SU-DHL-6 (cell line): Measurements from ENCODE around the gene MAS1.

ENCODE experiments used
- H2AFZ ChIP-seq: fragments of 200-600 bp; sonication (generic); 2 replicates; pipeline ENCODE4 v1.6.1; 2014; ENCODE audit warnings: low read depth, mild to moderate bottlenecking, moderate library complexity, mixed read lengths, antibody characterized with exemption, low read length; ENCODE audit not compliant: severe bottlenecking
- H3F3A ChIP-seq: fragments of 200-600 bp; shearing (Covaris generic); 2 replicates; pipeline ENCODE4 v1.6.0; 2016; ENCODE audit warnings: antibody characterized with exemption, mild to moderate bottlenecking; ENCODE audit not compliant: insufficient read depth
- H3K27ac ChIP-seq: fragments of 200-600 bp; sonication (generic); 2 replicates; pipeline ENCODE4 v1.5.1; 2016; ENCODE audit warnings: low read depth, mild to moderate bottlenecking, low read length, moderate library complexity, mixed read lengths
- H3K27me3 ChIP-seq: fragments of 200-600 bp; sonication (generic), shearing (Covaris generic); 2 replicates; pipeline ENCODE4 v1.6.0; 2014; ENCODE audit warnings: mild to moderate bottlenecking, low read length
- H3K36me3 ChIP-seq: fragments of 200-600 bp; sonication (generic); 2 replicates; pipeline ENCODE4 v1.6.1; 2014; ENCODE audit warnings: mild to moderate bottlenecking, low read length, mixed read lengths
- H3K4me2 ChIP-seq: fragments of 300-600, 200-600 bp; shearing (Covaris generic), sonication (generic); 2 replicates; pipeline ENCODE4 v1.6.0; 2014; ENCODE audit warnings: low read length, low read depth, mild to moderate bottlenecking; ENCODE audit not compliant: poor library complexity, severe bottlenecking
- H3K4me3 ChIP-seq: fragments of 200-600 bp; sonication (generic); 2 replicates; pipeline ENCODE4 v1.5.1; 2014; ENCODE audit warnings: antibody characterized with exemption, low read length, mild to moderate bottlenecking, mixed read lengths; ENCODE audit not compliant: insufficient read depth, poor library complexity, severe bottlenecking
- H3K79me2 ChIP-seq: fragments of 200-600 bp; sonication (generic); 2 replicates; pipeline ENCODE4 v1.6.1; 2014; ENCODE audit warnings: mild to moderate bottlenecking, low read length, moderate library complexity; ENCODE audit not compliant: insufficient read depth
- H3K9ac ChIP-seq: fragments of 200-600 bp; sonication (generic); 2 replicates; pipeline ENCODE4 v1.7.0; 2014; ENCODE audit warnings: mild to moderate bottlenecking, low read length
- H3K9me2 ChIP-seq: fragments of 200-600 bp; sonication (generic); replicated peaks from 2 replicates; pipeline ENCODE4 v1.6.1; 2014; ENCODE audit warnings: low read length; ENCODE audit not compliant: insufficient read depth
- H3K9me3 ChIP-seq: fragments of 200-600 bp; sonication (generic); 2 replicates; pipeline ENCODE4 v1.6.1; 2014; ENCODE audit warnings: low read length, mixed read lengths; ENCODE audit not compliant: insufficient read depth
- H4K20me1 ChIP-seq: fragments of 200-600 bp; sonication (generic); 2 replicates; pipeline ENCODE4 v1.6.1; 2014; ENCODE audit warnings: low read depth, mild to moderate bottlenecking, antibody characterized with exemption, low read length, moderate library complexity, mixed read lengths
- CTCF ChIP-seq: fragments of 200-600 bp; sonication (generic); IDR thresholded peaks from one replicate; pipeline ENCODE4 v1.5.1; 2017; ENCODE audit warnings: antibody characterized with exemption, mild to moderate bottlenecking, low read length, moderate library complexity; ENCODE audit not compliant: insufficient read depth, poor library complexity, severe bottlenecking
- EZH2phosphoT487 ChIP-seq: fragments of 200-600 bp; sonication (generic), shearing (Covaris generic); conservative IDR thresholded peaks from 2 replicates; pipeline ENCODE4 v1.6.1; 2018; ENCODE audit warnings: mild to moderate bottlenecking, antibody characterized with exemption, low read length, moderate library complexity, mixed read lengths

The MAS1 gene

GRCh38 chr6:159880412-159880975 is 10.3 kb upstream of the MAS1 start:
- no peak overlapping the region for H3K4me3 ChIP-seq
- TF ChIP-seq EZH2phosphoT487 (no peak), CTCF (no peak)
- no peaks in the 10 kb centered on the region for H3K79me2 ChIP-seq
- no peak overlapping the region for H3K27ac ChIP-seq
- no peak overlapping the region for H2AFZ ChIP-seq
- no peaks in the 10 kb centered on the region for H3K9me3 ChIP-seq
- no peaks in the 10 kb centered on the region for H3F3A ChIP-seq
- no peak overlapping the region for H3K4me2 ChIP-seq
- H3K9ac ChIP-seq, result no peak overlapping the region
- H3K36me3 ChIP-seq, result no peaks in the 10 kb centered on the region
- H3K9me2 ChIP-seq, result no peaks in the 10 kb centered on the region
- no peaks in the 10 kb centered on the region for H3K27me3 ChIP-seq
- H4K20me1 ChIP-seq, result no peaks in the 10 kb centered on the region

GRCh38 chr6:159884720-159885119 is 6.1 kb upstream of the MAS1 start:
- Histone ChIP-seq H3K9me3 (no peaks in the 10 kb centered on the region), H3K4me2 (no peak overlapping the region), H3K9ac (no peak overlapping the region), H3K9me2 (no peaks in the 10 kb centered on the region), H3K27me3 (no peaks in the 10 kb centered on the region), H4K20me1 (no peaks in the 10 kb centered on the region), H2AFZ (no peak overlapping the region), H3K79me2 (no peaks in the 10 kb centered on the region), H3K4me3 (no peak overlapping the region), H3K36me3 (no peaks in the 10 kb centered on the region), H3F3A (no peaks in the 10 kb centered on the region), H3K27ac (no peak overlapping the region)
- TF ChIP-seq CTCF (no peak), EZH2phosphoT487 (no peak)

GRCh38 chr6:159886270-159886669 is 4.5 kb upstream of the MAS1 start:
- no peak for TF ChIP-seq CTCF
- no peak for TF ChIP-seq EZH2phosphoT487
- H3K9me2 ChIP-seq, result no peaks in the 10 kb centered on the region

GRCh38 chr6:159887146-159887545 is 3.6 kb upstream of the MAS1 start:
- H3K4me2 ChIP-seq, result no peak overlapping the region
- no peaks in the 10 kb centered on the region for H3K27me3 ChIP-seq
- H3K27ac ChIP-seq, result no peak overlapping the region
- no peak overlapping the region for H3K9ac ChIP-seq
- H4K20me1 ChIP-seq, result no peaks in the 10 kb centered on the region
- no peaks in the 10 kb centered on the region for H3K9me2 ChIP-seq
- H3K4me3 ChIP-seq, result no peak overlapping the region
- no peaks in the 10 kb centered on the region for H3F3A ChIP-seq
- no peaks in the 10 kb centered on the region for H3K79me2 ChIP-seq
- no peaks in the 10 kb centered on the region for H3K36me3 ChIP-seq
- TF ChIP-seq CTCF, result no peak
- no peak for TF ChIP-seq EZH2phosphoT487
- H3K9me3 ChIP-seq, result no peaks in the 10 kb centered on the region
- H2AFZ ChIP-seq, result no peak overlapping the region

More at GRCh38 chr6:159886270-159886669, 4.5 kb upstream of the MAS1 start:
- Histone ChIP-seq H3K36me3 (no peaks in the 10 kb centered on the region), H3K27me3 (no peaks in the 10 kb centered on the region), H2AFZ (no peak overlapping the region), H3F3A (no peaks in the 10 kb centered on the region), H3K4me3 (no peak overlapping the region), H3K27ac (no peak overlapping the region), H4K20me1 (no peaks in the 10 kb centered on the region), H3K4me2 (no peak overlapping the region), H3K9me3 (no peaks in the 10 kb centered on the region), H3K79me2 (no peaks in the 10 kb centered on the region), H3K9ac (no peak overlapping the region)
